Measurements from ENCODE around the gene NUDT21.
A peak's percentile ranks its signal among the peaks of the same experiment; 100 is the strongest.

NUDT21 gene

GRCh38 chr16:56450986-56451752, at the start of gene NUDT21, which contains the start of gene OGFOD1:
NUDT21 (minus strand) TSS chr16:56451332; CDS start chr16:56451202, 130 bp downstream.
OGFOD1 (plus strand) TSS chr16:56451554; CDS start chr16:56451613, 59 bp downstream.
- no peaks in the 10 kb centered on the region for H3K27me3 ChIP-seq (ENCODE audit: control insufficient read depth, low read length)
- H3K9me3 ChIP-seq (ENCODE audit: control insufficient read depth, insufficient read depth, low read length) = no peaks in the 10 kb centered on the region
- H3K9me2 ChIP-seq (replicated peaks; ENCODE audit: control insufficient read depth, low read length) = no peaks in the 10 kb centered on the region
- peak within 1 kb of the TSS; percentile 79 for H3K4me3 ChIP-seq (ENCODE audit: low read length)
- H3K36me3 ChIP-seq (ENCODE audit: control insufficient read depth, low read length) = peaks cover 80% of the 10 kb centered on the region
- H3K4me1 ChIP-seq (ENCODE audit: control insufficient read depth, low read length) = peaks cover 37% of the 10 kb centered on the region
- peaks cover 33% of the 10 kb centered on the region; the same call in 1 of the 2 replicates for H4K20me1 ChIP-seq (ENCODE audit: control insufficient read depth, insufficient read depth, low read depth, low read length)
- peak within 1 kb of the TSS; percentile 82 for H3K27ac ChIP-seq (ENCODE audit: low read depth, low read length)
- H3K79me2 ChIP-seq (ENCODE audit: control insufficient read depth, low read length) = peaks cover 85% of the 10 kb centered on the region
- TF ChIP-seq, protein P1, sequence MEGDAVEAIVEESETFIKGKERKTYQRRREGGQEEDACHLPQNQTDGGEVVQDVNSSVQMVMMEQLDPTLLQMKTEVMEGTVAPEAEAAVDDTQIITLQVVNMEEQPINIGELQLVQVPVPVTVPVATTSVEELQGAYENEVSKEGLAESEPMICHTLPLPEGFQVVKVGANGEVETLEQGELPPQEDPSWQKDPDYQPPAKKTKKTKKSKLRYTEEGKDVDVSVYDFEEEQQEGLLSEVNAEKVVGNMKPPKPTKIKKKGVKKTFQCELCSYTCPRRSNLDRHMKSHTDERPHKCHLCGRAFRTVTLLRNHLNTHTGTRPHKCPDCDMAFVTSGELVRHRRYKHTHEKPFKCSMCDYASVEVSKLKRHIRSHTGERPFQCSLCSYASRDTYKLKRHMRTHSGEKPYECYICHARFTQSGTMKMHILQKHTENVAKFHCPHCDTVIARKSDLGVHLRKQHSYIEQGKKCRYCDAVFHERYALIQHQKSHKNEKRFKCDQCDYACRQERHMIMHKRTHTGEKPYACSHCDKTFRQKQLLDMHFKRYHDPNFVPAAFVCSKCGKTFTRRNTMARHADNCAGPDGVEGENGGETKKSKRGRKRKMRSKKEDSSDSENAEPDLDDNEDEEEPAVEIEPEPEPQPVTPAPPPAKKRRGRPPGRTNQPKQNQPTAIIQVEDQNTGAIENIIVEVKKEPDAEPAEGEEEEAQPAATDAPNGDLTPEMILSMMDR (IDR thresholded peaks at IDR 0.05; ENCODE audit: low read depth, low read length, poor library complexity, severe bottlenecking) = no peak
- no peak for TF ChIP-seq EZH2phosphoT487 (IDR thresholded peaks at IDR 0.05; ENCODE audit: borderline replicate concordance, low read length)
- H3K4me2 ChIP-seq (ENCODE audit: low read length) = peak within 1 kb of the TSS; percentile 89
- no peaks in the 10 kb centered on the region for H3F3A ChIP-seq (ENCODE audit: control insufficient read depth, insufficient read depth)

DNA sequence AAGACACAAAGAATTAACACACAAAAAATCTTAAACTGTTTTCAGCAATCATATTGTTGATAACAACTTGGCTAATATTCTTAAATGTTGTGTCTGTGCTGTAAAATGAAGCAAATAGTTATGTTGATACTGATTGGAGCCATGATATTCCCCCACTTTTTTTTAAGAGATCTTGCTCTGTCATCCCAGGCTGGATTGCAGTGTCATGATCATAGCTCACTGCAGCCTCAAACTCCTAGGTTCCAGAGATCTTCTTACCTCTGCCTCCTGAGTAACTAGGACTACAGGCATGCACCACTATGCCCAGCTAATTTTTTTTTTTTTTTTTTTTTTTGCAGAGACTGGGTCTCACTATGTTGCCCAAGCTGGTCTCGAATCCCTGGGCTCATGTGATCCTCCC, 42.7 kb upstream of the NUDT21 start:
- peaks cover 12% of the 10 kb centered on the region for H3K4me1 ChIP-seq (ENCODE audit: control insufficient read depth, low read length)
- H3K4me3 ChIP-seq (ENCODE audit: low read length) = no peak overlapping the region
- H3K27me3 ChIP-seq (ENCODE audit: control insufficient read depth, low read length) = no peaks in the 10 kb centered on the region
- H3F3A ChIP-seq (ENCODE audit: control insufficient read depth, insufficient read depth) = no peaks in the 10 kb centered on the region
- no peaks in the 10 kb centered on the region for H3K9me3 ChIP-seq (ENCODE audit: control insufficient read depth, insufficient read depth, low read length)
- TF ChIP-seq, protein P1 (IDR thresholded peaks at IDR 0.05; ENCODE audit: low read depth, low read length, poor library complexity, severe bottlenecking) = no peak
- no peak for TF ChIP-seq EZH2phosphoT487 (IDR thresholded peaks at IDR 0.05; ENCODE audit: borderline replicate concordance, low read length)
- H3K79me2 ChIP-seq (ENCODE audit: control insufficient read depth, low read length) = no peaks in the 10 kb centered on the region
- no peak overlapping the region for H3K27ac ChIP-seq (ENCODE audit: low read depth, low read length)
- no peaks in the 10 kb centered on the region for H3K9me2 ChIP-seq (replicated peaks; ENCODE audit: control insufficient read depth, low read length)
- peaks cover 10% of the 10 kb centered on the region; the same call in 1 of the 2 replicates for H3K36me3 ChIP-seq (ENCODE audit: control insufficient read depth, low read length)
- H3K4me2 ChIP-seq (ENCODE audit: low read length) = no peak overlapping the region
- H4K20me1 ChIP-seq (ENCODE audit: control insufficient read depth, insufficient read depth, low read depth, low read length) = no peaks in the 10 kb centered on the region

DNA sequence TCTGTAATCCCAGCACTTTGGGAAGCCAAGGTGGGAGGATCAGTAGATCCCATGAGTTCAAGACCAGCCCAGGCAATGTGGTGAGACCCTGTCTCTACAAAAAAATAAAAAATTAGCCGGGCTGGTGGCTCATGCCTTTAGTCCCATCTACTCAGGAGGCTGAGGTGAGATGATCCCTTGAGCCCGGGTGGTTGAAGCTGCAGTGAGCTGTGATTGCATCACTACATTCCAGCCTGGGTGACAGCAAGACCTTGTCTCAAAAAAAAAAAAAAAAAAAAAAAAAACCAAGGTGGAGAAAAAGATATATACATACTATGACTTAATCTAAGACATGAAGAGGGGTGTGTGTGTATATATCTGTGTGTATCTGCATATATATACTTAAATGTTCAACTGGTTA, 42.0 kb upstream of the NUDT21 start:
- no peaks in the 10 kb centered on the region for H3K9me2 ChIP-seq (replicated peaks; ENCODE audit: control insufficient read depth, low read length)
- H3K79me2 ChIP-seq (ENCODE audit: control insufficient read depth, low read length) = no peaks in the 10 kb centered on the region
- H3K4me2 ChIP-seq (ENCODE audit: low read length) = no peak overlapping the region
- peaks cover 7% of the 10 kb centered on the region; the same call in 1 of the 2 replicates for H3K36me3 ChIP-seq (ENCODE audit: control insufficient read depth, low read length)
- peaks cover 12% of the 10 kb centered on the region for H3K4me1 ChIP-seq (ENCODE audit: control insufficient read depth, low read length)
- no peaks in the 10 kb centered on the region for H3K9me3 ChIP-seq (ENCODE audit: control insufficient read depth, insufficient read depth, low read length)
- no peak overlapping the region for H3K4me3 ChIP-seq (ENCODE audit: low read length)
- H4K20me1 ChIP-seq (ENCODE audit: control insufficient read depth, insufficient read depth, low read depth, low read length) = no peaks in the 10 kb centered on the region
- no peaks in the 10 kb centered on the region for H3K27me3 ChIP-seq (ENCODE audit: control insufficient read depth, low read length)
- H3K27ac ChIP-seq (ENCODE audit: low read depth, low read length) = no peak overlapping the region
- TF ChIP-seq EZH2phosphoT487 (IDR thresholded peaks at IDR 0.05; ENCODE audit: borderline replicate concordance, low read length) = no peak
- TF ChIP-seq, protein P1 (IDR thresholded peaks at IDR 0.05; ENCODE audit: low read depth, low read length, poor library complexity, severe bottlenecking) = no peak
- H3F3A ChIP-seq (ENCODE audit: control insufficient read depth, insufficient read depth) = no peaks in the 10 kb centered on the region

Measured in DOHH2 (cell line).